K562 (cell line): ENCODE results near the gene FERMT3. TPM values are rescaled to one million over a fixed set of nuclear protein-coding genes. Genes with fewer than 3 reads are reported as not detected.

Experiments
- ATF1 ChIP-seq, 2 experiments: fragments of 450-650 bp in 1 of 2; IDR thresholded peaks; 2 replicates each; pipeline ENCODE4 v1.6.1; 2016; ENCODE audit warnings: missing compliant biosample characterization in 1 of 2, missing genetic modification characterization in 1 of 2
- CC2D1A ChIP-seq: fragments of 450-650 bp; IDR thresholded peaks from 2 replicates; pipeline ENCODE4 v1.6.1; 2017; ENCODE audit warnings: mild to moderate bottlenecking
- CREB1 ChIP-seq, 2 experiments: sonication (generic) in 1 of 2; formaldehyde crosslinking in 1 of 2; IDR thresholded peaks; 2 replicates each; pipeline versions ENCODE4 v1.6.1 to v1.8.0; 2012 to 2022; ENCODE audit warnings: inconsistent platforms in 1 of 2, mild to moderate bottlenecking in 1 of 2, missing genetic modification reagents in 1 of 2, moderate library complexity in 1 of 2
- CREM ChIP-seq: IDR thresholded peaks from 2 replicates; pipeline ENCODE4 v1.6.1; 2014; ENCODE audit warnings: antibody characterized with exemption, low read depth
- ESRRB ChIP-seq: fragments of 250-450 bp; sonication (Bioruptor Pico); IDR thresholded peaks from 2 replicates; pipeline ENCODE4 v1.5.0; 2020; ENCODE audit warnings: mild to moderate bottlenecking, moderate library complexity, borderline replicate concordance
- FOS ChIP-seq: IDR thresholded peaks from 3 replicates; pipeline ENCODE4 v1.6.1; 2011; ENCODE audit not compliant: insufficient read length; ENCODE audit errors: extremely low read depth
- GABPB1 ChIP-seq: sonication (generic); formaldehyde crosslinking; IDR thresholded peaks from 2 replicates; pipeline ENCODE4 v1.8.0; 2022; ENCODE audit warnings: mild to moderate bottlenecking, missing genetic modification reagents
- LCOR ChIP-seq: sonication (generic); formaldehyde crosslinking; IDR thresholded peaks from 2 replicates; pipeline ENCODE4 v1.8.0; 2022; ENCODE audit warnings: mild to moderate bottlenecking, missing genetic modification reagents
- MLLT1 ChIP-seq, 2 experiments: fragments of 450-650 bp; IDR thresholded peaks; 2 replicates each; pipeline ENCODE4 v1.6.1; 2016
- MNT ChIP-seq, 2 experiments: fragments of 450-650 bp; conservative IDR thresholded peaks; 2 replicates each; pipeline ENCODE4 v1.6.1; 2017; ENCODE audit warnings: mild to moderate bottlenecking in 2 of 2, moderate library complexity in 2 of 2
- MTA3 ChIP-seq: fragments of 450-650 bp; formaldehyde crosslinking; IDR thresholded peaks from 2 replicates; pipeline ENCODE4 v1.6.1; 2017; ENCODE audit warnings: mild to moderate bottlenecking, borderline replicate concordance
- NFYB ChIP-seq: IDR thresholded peaks from 2 replicates; pipeline ENCODE4 v1.6.1; 2011; ENCODE audit warnings: mild to moderate bottlenecking, moderate library complexity; ENCODE audit not compliant: insufficient read length; ENCODE audit errors: extremely low read depth
- NR2C2 ChIP-seq, 2 experiments: fragments of 200-800 bp in 1 of 2; sonication (Bioruptor generic) in 1 of 2; sonication (generic) in 1 of 2; formaldehyde crosslinking in 1 of 2; IDR thresholded peaks; 2 replicates each; pipeline versions ENCODE4 v1.6.1 to v1.8.0; 2016 to 2022; ENCODE audit warnings: mild to moderate bottlenecking in 1 of 2, missing compliant biosample characterization in 1 of 2, missing genetic modification characterization in 1 of 2, missing genetic modification reagents in 1 of 2
- NRF1 ChIP-seq, 2 experiments: fragments of 450-650 bp; IDR thresholded peaks in 1 of 2; conservative IDR thresholded peaks in 1 of 2; 2 replicates each; pipeline ENCODE4 v1.6.1; 2014; ENCODE audit warnings: mild to moderate bottlenecking in 2 of 2
- POLR2H ChIP-seq: IDR thresholded peaks from 2 replicates; pipeline ENCODE4 v1.6.1; 2016; ENCODE audit warnings: missing genetic modification characterization, low read depth, mild to moderate bottlenecking, control low read depth, missing compliant biosample characterization, moderate library complexity
- RB1 ChIP-seq: fragments of 450-650 bp; IDR thresholded peaks from 2 replicates; pipeline ENCODE4 v1.6.1; 2017; ENCODE audit warnings: low read depth, mild to moderate bottlenecking
- RBM17 ChIP-seq: fragments of 200-400 bp; formaldehyde crosslinking; IDR thresholded peaks from 2 replicates; pipeline ENCODE4 v1.6.1; 2017; ENCODE audit warnings: low read depth, mild to moderate bottlenecking, low read length, borderline replicate concordance
- TEAD4 ChIP-seq, 2 experiments: sonication (generic) in 1 of 2; formaldehyde crosslinking in 1 of 2; IDR thresholded peaks; 2 replicates each; pipeline versions ENCODE4 v1.6.1 to v1.8.0; 2012 to 2022; ENCODE audit warnings: borderline replicate concordance in 1 of 2, inconsistent platforms in 1 of 2, low read length in 1 of 2, mild to moderate bottlenecking in 1 of 2, missing genetic modification reagents in 1 of 2
- UBTF ChIP-seq, 2 experiments: IDR thresholded peaks; 2 replicates each; pipeline ENCODE4 v1.6.1; 2012; ENCODE audit warnings: improper control_type of control experiment in 2 of 2, low read depth in 2 of 2, low read length in 2 of 2, borderline replicate concordance in 1 of 2
- ZFP30 ChIP-seq: fragments of 250-450 bp; sonication (Bioruptor Pico); IDR thresholded peaks from 2 replicates; pipeline ENCODE4 v1.8.0; 2022; ENCODE audit warnings: moderate library complexity, mild to moderate bottlenecking, inconsistent platforms, borderline replicate concordance
- polyA plus RNA-seq, 8 experiments: library from polyadenylated mRNA; depleted of rRNA in 4 of 8; stranded (reverse) in 5 of 8; unstranded in 3 of 8; fragments of >200 nt; fragmentation: Nextera tagmentation in 2 of 8; fragmentation: Illumina TruSeq in 1 of 8; extraction: Ambion mirVana in 2 of 8; extraction: Trizol in 1 of 8; gene quantifications; 2 replicates each; pipeline versions ENCODE4 v1.2.1 to v1.2.3, GENCODE V29; 2011 to 2014; ENCODE audit warnings: inconsistent platforms in 1 of 8, missing spikeins in 1 of 8
- total RNA-seq, 7 experiments: library from RNA; depleted of rRNA in 6 of 7; stranded (reverse); fragments of >200 nt in 6 of 7; fragmentation: Illumina TruSeq in 2 of 7; extraction: Trizol in 2 of 7; gene quantifications; 2 replicates each; pipeline versions ENCODE4 v1.2.1 to v1.2.3, GENCODE V29; 2011 to 2021; ENCODE audit warnings: low replicate concordance in 1 of 7

FERMT3 gene
- total and polyA plus RNA-seq, 9 of the 15 experiments (the other 6 are each of a cell fraction or from before 2014, with no cell fraction given): 3.2 to 275 (median 79.7) TPM

- TF ChIP-seq MNT (conservative IDR thresholded peaks at IDR 0.05): peak in 1 of 2 experiments; percentile 42
- TF ChIP-seq ESRRB: no peak
- peak; percentile 38 to 100; a peak in 3 of 4 replicates for TF ChIP-seq MLLT1 (IDR thresholded peaks at IDR 0.05)
- peak; percentile 53; the same call in 1 of the 2 replicates for TF ChIP-seq CREB1 (IDR thresholded peaks at IDR 0.05)
- peak; percentile 77 for TF ChIP-seq CREB1 (CRISPR knock-in tag; IDR thresholded peaks at IDR 0.05)
- peak; percentile 43 for TF ChIP-seq CREM
- peak; percentile 41; the same call in 1 of the 2 replicates for TF ChIP-seq GABPB1 (CRISPR knock-in tag)
- peak; percentile 70 to 77 for TF ChIP-seq NRF1 (conservative IDR thresholded peaks at IDR 0.05 in 1 of 2, IDR thresholded peaks at IDR 0.05 in 1 of 2)
- peak; percentile 73 for TF ChIP-seq TEAD4 (IDR thresholded peaks at IDR 0.05; ENCODE audit: low read length)
- TF ChIP-seq TEAD4 (CRISPR knock-in tag; IDR thresholded peaks at IDR 0.05; ENCODE audit: borderline replicate concordance): no peak
- peak; percentile 86; the same call in 1 of the 2 replicates for TF ChIP-seq MTA3
- TF ChIP-seq UBTF (IDR thresholded peaks at IDR 0.05; ENCODE audit: borderline replicate concordance in 1 of 2, low read depth in 2 of 2, low read length in 2 of 2): peak in 1 of 2 experiments; percentile 46; a peak in 1 of 4 replicates
- no peak for TF ChIP-seq ZFP30
- no peak for TF ChIP-seq ATF1 (CRISPR knock-in tag; IDR thresholded peaks at IDR 0.05)
- TF ChIP-seq ATF1 (tag; IDR thresholded peaks at IDR 0.05): peak; percentile 95
- peak; percentile 99 for TF ChIP-seq NFYB
- no peak for TF ChIP-seq NR2C2 (CRISPR knock-in tag; IDR thresholded peaks at IDR 0.05)
- TF ChIP-seq NR2C2 (tag; IDR thresholded peaks at IDR 0.05): peak; percentile 56; the same call in 1 of the 2 replicates
- TF ChIP-seq CC2D1A: peak; percentile 43; the same call in 1 of the 2 replicates
- TF ChIP-seq RBM17: no peak
- TF ChIP-seq FOS: peak; percentile 97
- TF ChIP-seq RB1: peak; percentile 56
- peak; percentile 77; the same call in 1 of the 2 replicates for TF ChIP-seq POLR2H (tag)
- peak; percentile 53; the same call in 1 of the 2 replicates for TF ChIP-seq LCOR (CRISPR knock-in tag)
These were observed 20.6 kb upstream of the FERMT3 start, which contains the start of gene STIP1 (continued) for GRCh38 chr11:64185693-64186491.
